WI38 (cell line): ENCODE data around the gene OR56A5.

Experiments used
- H3K4me3 ChIP-seq: 2 replicates; pipeline ENCODE4 v1.5.1; 2011; ENCODE audit warnings: low read depth, mild to moderate bottlenecking, control low read depth, low read length
- CTCF ChIP-seq: IDR thresholded peaks from 2 replicates; pipeline ENCODE4 v1.5.1; 2012; ENCODE audit warnings: low read depth, mild to moderate bottlenecking, control low read depth, low read length

The OR56A5 gene

GRCh38 chr11:5923794-5924193 is 44.5 kb downstream of the OR56A5 start:
- no peak for TF ChIP-seq CTCF
- no peak overlapping the region for H3K4me3 ChIP-seq

GRCh38 chr11:5923427-5923776 is 44.9 kb downstream of the OR56A5 start:
- TF ChIP-seq CTCF, result no peak

GRCh38 chr11:5922749-5923426 is 45.4 kb downstream of the OR56A5 start:
- H3K4me3 ChIP-seq, result no peak overlapping the region
- no peak for TF ChIP-seq CTCF

More at GRCh38 chr11:5923427-5923776, 44.9 kb downstream of the OR56A5 start:
- H3K4me3 ChIP-seq, result no peak overlapping the region
